Thyroid gland (tissue), 4 donors: Measurements from ENCODE around the gene EIF3J. TPM values are rescaled to one million over a fixed set of nuclear protein-coding genes. Genes with fewer than 3 reads are reported as not detected.

Experiments used
- DNase-seq, 2 donors: peaks; one replicate each; pipeline ENCODE4 v3.0.0-alpha.2; 2019
- H3K27ac ChIP-seq, 3 donors: fragments of 200-600 bp; sonication (generic); 1 replicate in 2 of 3; 2 replicates in 1 of 3; pipeline ENCODE4 v1.5.1; 2016 to 2019; ENCODE audit warnings: mild to moderate bottlenecking in 1 of 3, moderate library complexity in 1 of 3
- H3K27me3 ChIP-seq: fragments of 200-600 bp; sonication (generic); one replicate; pipeline ENCODE4 v1.5.1; 2019
- H3K36me3 ChIP-seq, 2 donors: fragments of 200-600 bp; sonication (generic); one replicate each; pipeline ENCODE4 v1.5.1; 2016 to 2019
- H3K4me1 ChIP-seq, 2 donors: fragments of 200-600 bp; sonication (generic); one replicate each; pipeline ENCODE4 v1.5.1; 2017 to 2019
- H3K4me3 ChIP-seq, 3 donors: fragments of 200-600 bp; sonication (generic); replicated peaks in 1 of 3; 1 replicate in 2 of 3; 2 replicates in 1 of 3; pipeline ENCODE4 v1.5.1; 2016; ENCODE audit warnings: mild to moderate bottlenecking in 1 of 3
- H3K9me3 ChIP-seq: fragments of 200-600 bp; sonication (generic); one replicate; pipeline ENCODE4 v1.5.1; 2017
- POLR2A ChIP-seq, 2 donors: fragments of 450-650 bp; IDR thresholded peaks; one replicate each; pipeline ENCODE4 v1.6.1; 2017; ENCODE audit warnings: antibody characterized with exemption in 2 of 2, mild to moderate bottlenecking in 2 of 2, moderate library complexity in 1 of 2
- WGBS, 2 donors: methylation state at CpG; one replicate each; pipeline ENCODE4 v1.1.5; 2017; 5-methylcytosine and 5-hydroxymethylcytosine counted together
- intact Hi-C: fragments of 100-400 bp; cut with DNase I; formaldehyde crosslinking; loops from one replicate; pipeline ENCODE4 v1.15.1; 2023
- total RNA-seq, 4 donors: library from RNA; depleted of rRNA; stranded (reverse); fragments of >200 nt; gene quantifications; one replicate each; pipeline ENCODE4 v1.2.3, GENCODE V29; 2016
- TF ChIP-seq, protein P1 (sequence below), 6 experiments: fragments of 200-600 bp in 3 of 6; fragments of 450-650 bp in 3 of 6; sonication (generic) in 3 of 6; IDR thresholded peaks; one replicate each; pipeline ENCODE4 v1.5.1; 2016 to 2019; ENCODE audit warnings: antibody characterized with exemption in 6 of 6, mild to moderate bottlenecking in 2 of 6, inconsistent platforms in 1 of 6, moderate library complexity in 1 of 6

Gene EIF3J
- total RNA-seq, 4 donors from 2014 or later, result 36.7 to 50.7 (median 39.3) TPM

DNA sequence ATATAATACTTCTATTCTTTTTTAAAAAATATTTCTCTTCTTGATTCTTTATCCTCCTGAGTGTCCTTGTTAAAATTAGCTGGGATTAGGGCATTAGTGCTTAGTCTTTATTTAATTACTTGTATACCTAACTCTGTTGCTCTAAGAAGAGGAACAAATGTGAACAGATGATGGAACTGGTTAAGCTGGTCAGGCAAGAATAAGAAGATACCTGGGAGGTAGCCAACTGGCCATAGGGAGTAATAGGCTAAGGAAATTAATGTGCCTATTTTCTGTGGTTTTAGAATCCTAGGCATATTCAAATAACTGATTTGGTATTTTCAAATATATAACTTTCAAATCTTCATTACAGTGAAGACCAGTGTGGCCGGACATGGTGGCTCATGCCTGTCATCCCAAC, 54.4 kb downstream of the EIF3J start:
- Histone ChIP-seq H3K27ac (peak overlapping the region; percentile 94 to 97 (median 96)), H3K36me3 (peaks cover 23 to 24% of the 10 kb centered on the region in 2 donors), H3K9me3 (no peaks in the 10 kb centered on the region), H3K4me1 (peaks cover 33 to 55% of the 10 kb centered on the region in 2 donors), H3K4me3 (no peak overlapping the region), H3K27me3 (no peaks in the 10 kb centered on the region)
- TF ChIP-seq POLR2A (IDR thresholded peaks at IDR 0.05), result no peak
- DNase-seq, result peak; percentile 64 to 65
- intact Hi-C loops, result no loop called here
- 83 to 96% methylated on average over 1 of the region's 1 CpG for WGBS, 2 donors

DNA sequence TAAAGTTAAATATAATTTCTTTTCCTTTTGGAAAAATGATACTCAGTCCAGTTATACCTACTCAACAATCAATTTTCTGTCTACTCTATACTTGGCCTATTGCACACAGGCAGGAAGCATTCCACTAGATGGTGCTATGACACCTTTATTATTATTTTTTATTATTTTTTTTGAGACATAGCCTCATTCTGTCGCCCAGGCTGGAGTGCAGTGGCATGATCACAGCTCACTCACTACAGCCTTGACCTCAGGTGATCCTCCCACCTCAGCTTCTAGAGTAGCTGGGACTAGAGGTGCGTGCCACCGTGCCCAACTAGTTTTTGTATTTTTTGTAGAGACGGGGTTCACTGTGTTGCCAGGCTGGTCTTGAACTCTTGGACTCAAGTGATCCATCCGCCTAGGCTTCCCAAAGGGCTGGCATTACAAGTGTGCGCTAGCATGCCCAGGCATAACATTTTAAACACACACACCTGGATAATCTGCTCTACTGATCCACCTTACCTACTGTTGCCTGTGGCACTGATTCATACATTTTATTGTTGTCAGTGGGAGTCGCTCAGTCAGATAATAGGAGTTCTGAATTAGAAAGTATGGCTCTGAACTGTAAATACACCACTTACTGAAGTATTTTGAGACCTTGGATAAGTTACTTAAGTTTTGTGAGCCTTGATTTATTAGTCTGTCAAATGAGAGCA, 56.2 kb downstream of the EIF3J start:
- Histone ChIP-seq H3K36me3 (peaks cover 13 to 16% of the 10 kb centered on the region in 2 donors), H3K27ac (peak overlapping the region; percentile 94 to 97 (median 96)), H3K27me3 (no peaks in the 10 kb centered on the region), H3K9me3 (no peaks in the 10 kb centered on the region), H3K4me1 (peaks cover 45 to 72% of the 10 kb centered on the region in 2 donors), H3K4me3 (no peak overlapping the region)
- intact Hi-C loops, result no loop called here
- peak; percentile 59 to 66 for DNase-seq
- 62 to 64% methylated on average over 7 of the region's 7 CpGs for WGBS, 2 donors
- no peak for TF ChIP-seq POLR2A (IDR thresholded peaks at IDR 0.05)
- TF ChIP-seq, protein P1, sequence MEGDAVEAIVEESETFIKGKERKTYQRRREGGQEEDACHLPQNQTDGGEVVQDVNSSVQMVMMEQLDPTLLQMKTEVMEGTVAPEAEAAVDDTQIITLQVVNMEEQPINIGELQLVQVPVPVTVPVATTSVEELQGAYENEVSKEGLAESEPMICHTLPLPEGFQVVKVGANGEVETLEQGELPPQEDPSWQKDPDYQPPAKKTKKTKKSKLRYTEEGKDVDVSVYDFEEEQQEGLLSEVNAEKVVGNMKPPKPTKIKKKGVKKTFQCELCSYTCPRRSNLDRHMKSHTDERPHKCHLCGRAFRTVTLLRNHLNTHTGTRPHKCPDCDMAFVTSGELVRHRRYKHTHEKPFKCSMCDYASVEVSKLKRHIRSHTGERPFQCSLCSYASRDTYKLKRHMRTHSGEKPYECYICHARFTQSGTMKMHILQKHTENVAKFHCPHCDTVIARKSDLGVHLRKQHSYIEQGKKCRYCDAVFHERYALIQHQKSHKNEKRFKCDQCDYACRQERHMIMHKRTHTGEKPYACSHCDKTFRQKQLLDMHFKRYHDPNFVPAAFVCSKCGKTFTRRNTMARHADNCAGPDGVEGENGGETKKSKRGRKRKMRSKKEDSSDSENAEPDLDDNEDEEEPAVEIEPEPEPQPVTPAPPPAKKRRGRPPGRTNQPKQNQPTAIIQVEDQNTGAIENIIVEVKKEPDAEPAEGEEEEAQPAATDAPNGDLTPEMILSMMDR (IDR thresholded peaks at IDR 0.05), result peak in 5 of 6 experiments; percentile 7 to 63 (median 55)

DNA sequence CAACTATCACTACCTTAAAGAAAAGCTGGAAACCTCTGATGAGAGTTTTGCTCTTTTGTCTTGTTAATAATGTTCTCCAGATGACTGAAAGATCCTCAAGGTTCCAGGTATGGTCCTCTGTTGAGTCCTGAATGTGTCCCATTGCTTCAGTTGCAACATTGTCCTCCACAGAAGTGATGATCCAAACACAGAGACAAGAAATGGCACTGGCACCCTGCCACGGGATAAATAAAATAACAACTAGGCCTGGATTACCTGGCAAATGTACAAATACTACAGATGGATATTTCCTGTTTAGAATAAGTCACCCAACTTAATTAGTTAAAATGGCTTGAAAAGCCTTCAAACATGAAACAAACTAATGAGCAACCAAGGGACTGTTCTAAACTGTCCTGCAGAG, 58.3 kb downstream of the EIF3J start:
- Histone ChIP-seq H3K9me3 (no peaks in the 10 kb centered on the region), H3K4me1 (peaks cover 55 to 80% of the 10 kb centered on the region in 2 donors), H3K27me3 (no peaks in the 10 kb centered on the region), H3K27ac (peak overlapping the region; percentile 94 to 97 (median 96)), H3K4me3 (no peak overlapping the region), H3K36me3 (peaks cover 0 to 16% of the 10 kb centered on the region in 2 donors)
- intact Hi-C loops, result no loop called here
- 24 to 29% methylated on average over 1 of the region's 1 CpG for whole genome bisulfite sequencing, 2 donors
- TF ChIP-seq, protein P1 (IDR thresholded peaks at IDR 0.05), result no peak
- no peak for TF ChIP-seq POLR2A (IDR thresholded peaks at IDR 0.05)
- peak; percentile 50 to 55 for DNase-seq

DNA sequence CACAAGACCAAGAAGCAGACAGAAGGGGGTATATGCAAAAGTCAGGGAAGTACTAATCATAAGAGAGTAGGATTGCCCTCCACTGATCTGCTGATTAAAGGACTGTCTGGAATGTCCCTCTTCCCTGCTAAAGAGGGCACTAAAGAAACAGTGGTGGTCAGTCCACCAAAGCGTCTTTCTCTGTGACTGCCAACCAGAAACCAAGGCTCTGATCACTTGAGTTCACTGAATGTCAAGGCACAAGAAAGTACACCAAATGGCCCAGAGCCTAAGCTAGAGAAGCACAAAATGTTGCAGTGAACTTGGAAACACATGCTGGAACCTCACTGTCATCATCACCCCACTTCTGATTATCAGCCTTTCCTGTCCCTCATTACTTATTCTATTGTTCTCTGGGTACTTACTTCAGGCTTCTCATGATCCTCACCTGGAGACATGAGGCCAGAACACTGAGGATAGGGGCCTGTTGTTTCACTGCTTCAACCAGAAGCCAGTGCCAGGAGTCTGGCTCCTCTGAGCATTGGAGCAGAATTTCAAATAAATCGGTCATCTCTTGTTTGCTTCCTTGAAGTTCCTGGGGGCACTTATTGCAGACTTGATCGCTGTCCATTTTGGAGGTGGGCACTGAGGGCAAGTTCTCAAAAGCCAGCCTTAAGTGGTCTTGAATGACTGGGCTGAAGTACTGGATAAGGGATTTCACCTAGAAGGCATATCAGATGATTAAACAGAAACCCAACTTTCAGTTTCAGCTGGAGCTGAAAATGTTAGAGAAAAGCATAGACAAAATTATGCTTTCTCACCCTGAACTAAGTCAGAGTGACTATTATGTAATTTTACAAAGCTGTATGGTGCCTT, 58.9 kb downstream of the EIF3J start:
- peak in 1 of 2 donors; percentile 62 for TF ChIP-seq POLR2A (IDR thresholded peaks at IDR 0.05)
- TF ChIP-seq, protein P1 (IDR thresholded peaks at IDR 0.05), result no peak
- no peaks in the 10 kb centered on the region for H3K27me3 ChIP-seq
- peak overlapping the region; percentile 94 to 97 (median 96) for H3K27ac ChIP-seq
- no peak overlapping the region for H3K4me3 ChIP-seq
- 36 to 41% methylated on average over 3 of the region's 3 CpGs for WGBS, 2 donors
- H3K9me3 ChIP-seq, result no peaks in the 10 kb centered on the region
- peaks cover 0 to 16% of the 10 kb centered on the region in 2 donors for H3K36me3 ChIP-seq
- H3K4me1 ChIP-seq, result peaks cover 48 to 77% of the 10 kb centered on the region in 2 donors
- intact Hi-C loops, result no loop called here
- peak; percentile 69 to 74 for DNase-seq

DNA sequence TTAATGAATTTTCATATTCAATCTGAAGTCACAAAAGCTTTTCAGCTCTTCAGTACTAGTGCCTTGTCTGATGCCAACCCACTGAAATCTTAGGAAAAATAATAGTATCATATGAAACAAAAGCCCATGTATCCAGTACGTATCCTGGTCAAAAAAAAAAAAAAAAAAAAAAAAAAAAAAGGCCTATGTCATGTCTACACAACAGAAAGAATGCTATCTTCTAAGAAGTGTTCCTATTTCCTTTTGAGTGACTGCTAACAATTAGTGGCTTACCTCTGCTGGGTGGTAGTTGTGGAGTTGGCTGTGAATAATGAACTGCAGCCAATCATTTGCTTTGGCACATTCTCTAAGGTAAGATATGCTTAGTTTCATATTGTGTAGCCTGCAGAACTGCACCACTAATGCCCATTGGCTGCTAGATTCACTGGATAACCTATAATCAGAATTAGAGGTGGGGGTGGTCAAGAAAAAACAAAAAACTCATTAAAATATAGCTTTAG, 59.6 kb downstream of the EIF3J start:
- WGBS, 2 donors, result 61 to 62% methylated on average over 1 of the region's 1 CpG
- no peak for DNase-seq
- no peaks in the 10 kb centered on the region for H3K9me3 ChIP-seq
- TF ChIP-seq POLR2A (IDR thresholded peaks at IDR 0.05), result no peak
- TF ChIP-seq, protein P1 (IDR thresholded peaks at IDR 0.05), result no peak
- H3K27ac ChIP-seq, result peak overlapping the region; percentile 94 to 97 (median 96)
- no peaks in the 10 kb centered on the region for H3K27me3 ChIP-seq
- H3K4me3 ChIP-seq, result no peak overlapping the region
- peaks cover 6 to 16% of the 10 kb centered on the region in 2 donors for H3K36me3 ChIP-seq
- intact Hi-C loops, result no loop called here
- peaks cover 44 to 72% of the 10 kb centered on the region in 2 donors for H3K4me1 ChIP-seq
